Body of pancreas (tissue), 4 donors: ENCODE results near the gene LCN6. TPM values are rescaled to one million over a fixed set of nuclear protein-coding genes. Genes with fewer than 3 reads are reported as not detected.

Experiments used
- ATAC-seq: fragments of 150-250 bp; one replicate; pipeline ENCODE4 v1.9.1; 2016
- DNase-seq, 4 donors: peaks; one replicate each; pipeline ENCODE4 v3.0.0-alpha.2; 2019
- H3K27ac ChIP-seq, 4 donors: fragments of 200-600 bp; sonication (generic); 1 replicate in 3 of 4; 2 replicates in 1 of 4; pipeline versions ENCODE4 v1.5.1 to v1.6.1; 2016 to 2019; ENCODE audit warnings: mild to moderate bottlenecking in 1 of 4, mixed read lengths in 1 of 4, moderate library complexity in 1 of 4
- H3K27me3 ChIP-seq, 2 donors: fragments of 200-600 bp; sonication (generic); one replicate each; pipeline ENCODE4 v1.6.0; 2016; ENCODE audit warnings: mild to moderate bottlenecking in 1 of 2
- H3K36me3 ChIP-seq, 2 donors: fragments of 200-600 bp; sonication (generic); replicated peaks in 1 of 2; 2 replicates each; pipeline ENCODE4 v1.5.1; 2016; ENCODE audit warnings: low read depth in 2 of 2; ENCODE audit not compliant: insufficient read depth in 1 of 2
- H3K4me1 ChIP-seq: fragments of 200-600 bp; sonication (generic); one replicate; pipeline ENCODE4 v1.6.0; 2016
- H3K4me3 ChIP-seq, 2 donors: fragments of 200-600 bp; sonication (generic); 1 replicate in 1 of 2; 2 replicates in 1 of 2; pipeline ENCODE4 v1.5.1; 2016 to 2019
- H3K9me3 ChIP-seq, 3 donors: fragments of 200-600 bp; sonication (generic); 1 replicate in 2 of 3; 2 replicates in 1 of 3; pipeline ENCODE4 v1.5.1; 2016
- CTCF ChIP-seq, 7 experiments: fragments of 450-650 bp in 4 of 7; fragments of 200-600 bp in 3 of 7; sonication (generic) in 3 of 7; IDR thresholded peaks; one replicate each; pipeline ENCODE4 v1.5.1; 2016 to 2019; ENCODE audit warnings: antibody characterized with exemption in 7 of 7
- POLR2A ChIP-seq, 3 donors: fragments of 450-650 bp; IDR thresholded peaks; one replicate each; pipeline ENCODE4 v1.6.1; 2016; ENCODE audit warnings: antibody characterized with exemption in 3 of 3, mild to moderate bottlenecking in 2 of 3
- WGBS, 2 donors: methylation state at CpG; one replicate each; pipeline ENCODE4 v1.1.5; 2017; 5-methylcytosine and 5-hydroxymethylcytosine counted together
- intact Hi-C: fragments of 100-400 bp; cut with DNase I; formaldehyde crosslinking; loops from one replicate; pipeline ENCODE4 v1.15.1; 2023
- total RNA-seq, 2 donors: library from RNA; depleted of rRNA; stranded (reverse); fragments of >200 nt; gene quantifications; one replicate each; pipeline ENCODE4 v1.1.0, GENCODE V29; 2016

LCN6 gene
- total RNA-seq, 2 donors from 2014 or later = not detected

DNA sequence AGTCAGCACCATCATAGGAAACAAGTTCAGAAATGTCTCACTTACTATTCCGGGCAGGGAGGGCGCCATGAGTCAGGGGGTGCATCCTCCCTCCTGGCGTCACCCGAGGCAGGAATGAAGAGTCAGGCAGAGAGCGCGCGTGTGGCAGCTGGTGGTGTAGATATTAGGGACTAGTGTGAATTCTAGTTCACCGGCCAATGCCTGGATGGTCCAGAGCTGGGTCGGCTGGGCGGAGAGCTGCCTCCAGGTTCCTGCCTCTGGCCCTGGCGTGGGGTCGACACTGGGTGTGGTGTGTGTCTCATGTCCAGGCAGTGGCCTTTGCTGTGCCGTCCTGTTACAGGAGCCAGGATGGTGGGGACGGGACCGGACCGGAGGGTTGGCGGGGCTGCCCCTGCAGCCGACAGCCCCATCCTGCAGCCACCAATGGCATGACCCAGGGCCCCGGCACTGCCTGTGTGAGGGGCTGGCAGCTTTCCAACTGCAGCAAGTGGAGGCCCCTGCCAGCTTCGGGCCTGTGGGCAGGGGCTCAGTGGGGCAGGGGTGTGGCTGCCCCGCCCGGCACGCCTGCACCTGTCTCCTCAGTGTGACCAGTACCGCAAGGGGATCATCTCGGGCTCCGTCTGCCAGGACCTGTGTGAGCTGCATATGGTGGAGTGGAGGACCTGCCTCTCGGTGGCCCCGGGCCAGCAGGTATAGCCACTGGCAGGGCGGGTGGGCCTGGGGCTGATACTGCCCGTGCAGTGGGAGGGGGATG, 26.8 kb downstream of the LCN6 start:
- Histone ChIP-seq H3K27ac (no peak overlapping the region), H3K4me1 (peaks cover 40% of the 10 kb centered on the region)
- DNase-seq = peak in 1 of 4 donors; percentile 38

DNA sequence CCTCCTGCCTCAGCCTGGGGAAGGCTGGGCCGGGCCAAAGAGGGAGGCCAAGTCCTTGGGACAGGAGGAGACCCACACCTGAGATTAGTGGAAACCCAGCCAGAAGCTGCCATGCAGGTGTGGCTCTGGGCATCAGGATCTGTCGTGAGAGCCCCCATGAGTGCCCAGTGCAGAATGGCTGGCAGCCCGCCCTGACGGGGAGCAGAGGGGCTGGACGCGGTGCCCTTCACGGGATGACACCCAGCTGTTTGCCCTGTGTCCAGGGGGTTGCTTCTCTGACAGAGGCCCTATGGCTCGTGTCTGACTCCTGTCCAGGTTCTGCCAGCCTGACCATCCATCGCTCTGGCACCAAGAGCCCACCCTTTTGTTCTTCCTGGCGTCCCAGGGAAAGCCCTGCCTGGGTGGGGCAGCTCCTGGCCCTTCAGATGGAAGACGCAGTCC, 27.4 kb downstream of the LCN6 start:
- ATAC-seq (no peak), DNase-seq (no peak)
- TF ChIP-seq CTCF (IDR thresholded peaks at IDR 0.05) (no peak), POLR2A (IDR thresholded peaks at IDR 0.05) (no peak)
- intact Hi-C loops = no loop called here
- no peak overlapping the region for H3K27ac ChIP-seq
- peaks cover 8 to 14% of the 10 kb centered on the region in 2 donors for H3K36me3 ChIP-seq
- WGBS, 2 donors = 65% methylated on average over 7 to 9 of the region's 11 CpGs
- no peaks in the 10 kb centered on the region for H3K27me3 ChIP-seq
- H3K4me3 ChIP-seq = no peak overlapping the region
- peaks cover 34% of the 10 kb centered on the region for H3K4me1 ChIP-seq
- no peaks in the 10 kb centered on the region for H3K9me3 ChIP-seq

More for the DNA sequence above, 26.8 kb downstream of the LCN6 start:
- Histone ChIP-seq H3K4me3 (no peak overlapping the region), H3K36me3 (peaks cover 8 to 16% of the 10 kb centered on the region in 2 donors), H3K27me3 (no peaks in the 10 kb centered on the region), H3K9me3 (no peaks in the 10 kb centered on the region)
- 73 to 90% methylated on average over 6 to 27 of the region's 30 CpGs for WGBS, 2 donors
- intact Hi-C loops = no loop called here
- peak; percentile 6 for ATAC-seq
- TF ChIP-seq CTCF (IDR thresholded peaks at IDR 0.05) = no peak
- TF ChIP-seq POLR2A (IDR thresholded peaks at IDR 0.05) = no peak

GRCh38 chr9:136720251-136720897, 28.0 kb downstream of the LCN6 start:
- DNase-seq (no peak), ATAC-seq (no peak)
- no peaks in the 10 kb centered on the region for H3K9me3 ChIP-seq
- intact Hi-C loops = no loop called here
- WGBS, 2 donors = 59 to 61% methylated on average over 7 to 19 of the region's 20 CpGs
- no peaks in the 10 kb centered on the region for H3K27me3 ChIP-seq
- peaks cover 28% of the 10 kb centered on the region for H3K4me1 ChIP-seq
- no peak for TF ChIP-seq POLR2A (IDR thresholded peaks at IDR 0.05)
- no peak for TF ChIP-seq CTCF (IDR thresholded peaks at IDR 0.05)
- H3K4me3 ChIP-seq = no peak overlapping the region
- peaks cover 8 to 13% of the 10 kb centered on the region in 2 donors for H3K36me3 ChIP-seq
- H3K27ac ChIP-seq = no peak overlapping the region

DNA sequence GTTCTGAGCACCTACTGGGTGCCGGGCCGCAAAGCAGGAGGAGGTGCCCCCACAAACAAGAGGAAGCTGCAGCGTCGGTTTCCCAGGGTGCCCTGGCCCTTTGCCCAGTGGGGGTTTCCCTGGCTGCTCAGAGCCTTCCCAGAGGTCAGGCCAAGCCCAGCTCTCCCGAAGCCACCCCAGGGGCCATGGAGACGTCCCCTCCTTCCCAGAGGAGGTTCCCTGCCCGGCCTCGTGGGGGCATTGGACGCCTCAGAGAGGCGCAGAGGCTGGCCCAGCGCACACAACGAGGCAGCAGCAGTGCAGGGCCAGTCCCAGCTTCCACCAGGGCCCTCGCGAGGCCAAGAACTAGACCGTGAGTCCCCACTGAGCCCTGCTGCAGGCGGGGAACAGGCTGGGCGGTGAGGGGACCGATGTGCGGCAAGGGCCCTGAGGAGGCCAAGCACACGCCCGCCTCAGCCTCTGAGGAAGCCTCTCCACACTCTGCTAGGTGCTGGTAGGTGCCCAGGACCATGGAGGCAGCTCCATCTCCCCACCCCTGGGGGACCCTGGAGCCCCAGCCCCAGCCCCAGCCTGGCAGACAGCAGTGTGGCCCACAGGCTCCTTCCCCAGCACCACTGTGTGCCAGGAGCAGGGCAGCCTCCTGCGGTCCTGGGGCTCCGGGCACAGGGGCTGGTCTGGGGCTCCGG, 29.0 kb downstream of the LCN6 start:
- no peaks in the 10 kb centered on the region for H3K9me3 ChIP-seq
- 31 to 62% methylated on average over 4 to 24 of the region's 24 CpGs for WGBS, 2 donors
- H3K27me3 ChIP-seq = no peaks in the 10 kb centered on the region
- TF ChIP-seq CTCF (IDR thresholded peaks at IDR 0.05) (no peak), POLR2A (IDR thresholded peaks at IDR 0.05) (no peak)
- H3K4me3 ChIP-seq = no peak overlapping the region
- intact Hi-C loops = no loop called here
- DNase-seq (peak in 2 of 4 donors; percentile 38 to 50), ATAC-seq (peak; percentile 9)
- H3K36me3 ChIP-seq = peaks cover 8 to 13% of the 10 kb centered on the region in 2 donors
- H3K4me1 ChIP-seq = peaks cover 19% of the 10 kb centered on the region
- H3K27ac ChIP-seq = no peak overlapping the region
